Tibial nerve (tissue), 4 donors: Measurements from ENCODE around the gene PPP3CB. TPM values are rescaled to one million over a fixed set of nuclear protein-coding genes. Genes with fewer than 3 reads are reported as not detected.

Source experiments
- DNase-seq, 2 donors: peaks; one replicate each; pipeline ENCODE4 v3.0.0-alpha.2; 2019; ENCODE audit warnings: low spot score in 2 of 2
- H3K27ac ChIP-seq, 4 donors: fragments of 200-600 bp; sonication (generic) in 3 of 4; one replicate each; pipeline ENCODE4 v1.5.1; 2017 to 2019; ENCODE audit warnings: mild to moderate bottlenecking in 1 of 4
- H3K27me3 ChIP-seq, 2 donors: fragments of 200-600 bp; sonication (generic) in 1 of 2; one replicate each; pipeline versions ENCODE4 v1.5.1 to v1.6.0; 2017 to 2019
- H3K36me3 ChIP-seq, 3 donors: fragments of 200-600 bp; sonication (generic); one replicate each; pipeline ENCODE4 v1.5.1; 2018 to 2019
- H3K4me1 ChIP-seq, 4 donors: fragments of 200-600 bp; sonication (generic) in 3 of 4; one replicate each; pipeline ENCODE4 v1.5.1; 2017 to 2019
- H3K4me3 ChIP-seq, 4 donors: fragments of 200-600 bp; sonication (generic) in 3 of 4; one replicate each; pipeline ENCODE4 v1.5.1; 2017 to 2019; ENCODE audit warnings: mild to moderate bottlenecking in 1 of 4, moderate library complexity in 1 of 4
- H3K9me3 ChIP-seq, 4 donors: fragments of 200-600 bp; sonication (generic) in 3 of 4; one replicate each; pipeline ENCODE4 v1.5.1; 2017 to 2019
- CTCF ChIP-seq, 5 experiments: fragments of 200-600 bp in 3 of 5; fragments of 450-650 bp in 2 of 5; sonication (generic) in 3 of 5; IDR thresholded peaks; one replicate each; pipeline ENCODE4 v1.5.1; 2016 to 2019; ENCODE audit warnings: antibody characterized with exemption in 5 of 5, mild to moderate bottlenecking in 3 of 5, moderate library complexity in 2 of 5
- EP300 ChIP-seq, 2 donors: sonication (generic); formaldehyde crosslinking; IDR thresholded peaks; one replicate each; pipeline ENCODE4 v1.6.1; 2017; ENCODE audit warnings: antibody characterized with exemption in 2 of 2, mild to moderate bottlenecking in 1 of 2
- POLR2A ChIP-seq, 2 donors: fragments of 450-650 bp; IDR thresholded peaks; one replicate each; pipeline ENCODE4 v1.6.1; 2017; ENCODE audit warnings: antibody characterized with exemption in 2 of 2, mild to moderate bottlenecking in 2 of 2, moderate library complexity in 2 of 2
- WGBS, 2 donors: methylation state at CpG; one replicate each; pipeline ENCODE4 v1.1.5; 2018; 5-methylcytosine and 5-hydroxymethylcytosine counted together
- total RNA-seq, 4 donors: library from RNA; depleted of rRNA; stranded (reverse); fragments of >200 nt; gene quantifications; one replicate each; pipeline ENCODE4 v1.1.0, GENCODE V29; 2016

PPP3CB gene
- total RNA-seq, 4 donors from 2014 or later = 47.1 to 75.6 (median 68.0) TPM

- TF ChIP-seq CTCF (IDR thresholded peaks at IDR 0.05) (no peak), EP300 (IDR thresholded peaks at IDR 0.05) (no peak), POLR2A (IDR thresholded peaks at IDR 0.05) (no peak)
- Histone ChIP-seq H3K36me3 (peaks cover 0 to 57% (median 5%) of the 10 kb centered on the region in 3 donors), H3K4me3 (no peak overlapping the region), H3K27me3 (no peaks in the 10 kb centered on the region), H3K9me3 (no peaks in the 10 kb centered on the region), H3K27ac (no peak overlapping the region), H3K4me1 (peaks cover 0 to 8% (median 0%) of the 10 kb centered on the region in 4 donors)
- WGBS, 2 donors = 85 to 93% methylated on average over 1 of the region's 1 CpG
- no peak for DNase-seq
Observed at GRCh38 chr10:73439605-73440312, 56.1 kb downstream of the PPP3CB start.

- H3K36me3 ChIP-seq = peaks cover 0 to 58% (median 5%) of the 10 kb centered on the region in 3 donors
- 93 to 97% methylated on average over 1 of the region's 1 CpG for WGBS, 2 donors
- no peak overlapping the region for H3K27ac ChIP-seq
- H3K4me1 ChIP-seq = peaks cover 0 to 8% (median 0%) of the 10 kb centered on the region in 4 donors
- no peaks in the 10 kb centered on the region for H3K9me3 ChIP-seq
- DNase-seq = no peak
- H3K4me3 ChIP-seq = no peak overlapping the region
- TF ChIP-seq POLR2A (IDR thresholded peaks at IDR 0.05) = no peak
- TF ChIP-seq CTCF (IDR thresholded peaks at IDR 0.05) = no peak
- TF ChIP-seq EP300 (IDR thresholded peaks at IDR 0.05) = no peak
- no peaks in the 10 kb centered on the region for H3K27me3 ChIP-seq
Observed at GRCh38 chr10:73439055-73439454, 56.8 kb downstream of the PPP3CB start.

DNA sequence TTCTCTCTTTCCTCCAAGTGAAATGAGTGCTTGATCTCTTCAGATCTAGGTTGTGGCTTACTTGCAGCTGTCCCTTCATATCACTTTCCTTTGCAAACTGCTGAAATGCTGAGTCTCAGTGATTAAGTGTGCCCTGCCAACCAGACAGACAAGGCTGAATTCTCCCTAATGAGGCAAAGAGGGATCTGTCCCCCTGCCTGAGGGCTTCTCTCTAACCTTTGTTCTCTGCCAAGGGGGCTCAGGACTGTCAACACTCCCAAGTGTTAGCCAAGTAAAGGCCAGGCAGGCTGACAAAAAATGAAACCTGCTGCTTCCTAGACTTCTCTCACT is 62.3 kb downstream of the PPP3CB start, which contains the start of gene MSS51:
Gene MSS51, minus strand, starts transcription at position 24 of the 330 bp plus-strand sequence. CDS start 5,277 bp downstream, outside the sequence.
- TF ChIP-seq CTCF (IDR thresholded peaks at IDR 0.05) = no peak
- H3K27me3 ChIP-seq = no peaks in the 10 kb centered on the region
- H3K27ac ChIP-seq = no peak within 1 kb of the TSS
- no peak within 1 kb of the TSS for H3K4me3 ChIP-seq
- H3K4me1 ChIP-seq = no peaks in the 10 kb centered on the region
- no peak for DNase-seq
- peaks cover 0 to 69% (median 5%) of the 10 kb centered on the region in 3 donors for H3K36me3 ChIP-seq
- no peaks in the 10 kb centered on the region for H3K9me3 ChIP-seq

- Histone ChIP-seq H3K36me3 (peaks cover 0 to 71% (median 2%) of the 10 kb centered on the region in 3 donors), H3K4me3 (no peak overlapping the region), H3K27ac (no peak overlapping the region), H3K27me3 (no peaks in the 10 kb centered on the region), H3K4me1 (no peaks in the 10 kb centered on the region), H3K9me3 (no peaks in the 10 kb centered on the region)
- 79 to 81% methylated on average over 2 of the region's 2 CpGs for WGBS, 2 donors
- TF ChIP-seq CTCF (IDR thresholded peaks at IDR 0.05) = no peak
- DNase-seq = no peak
Observed at GRCh38 chr10:73432646-73433537, 62.9 kb downstream of the PPP3CB start.

DNA sequence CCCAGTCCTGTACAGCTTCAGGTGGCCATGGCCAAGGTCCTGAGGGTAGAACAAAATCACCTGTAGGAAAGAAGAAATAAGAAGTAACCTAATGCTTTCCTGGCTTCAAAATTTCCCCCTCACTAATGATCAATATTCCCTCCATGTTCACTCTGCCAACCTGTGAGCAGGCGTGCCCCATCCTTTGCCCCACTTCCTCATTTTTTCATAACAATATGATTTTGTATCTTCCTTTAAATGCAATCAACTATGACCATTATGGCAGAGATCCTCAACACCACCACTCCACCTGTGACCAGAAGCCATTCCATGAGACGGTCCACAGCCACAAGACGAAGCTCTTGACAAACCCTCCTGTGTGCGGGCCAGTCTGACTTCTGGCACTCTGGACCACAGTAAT is 69.5 kb downstream of the PPP3CB start:
- no peak for TF ChIP-seq POLR2A (IDR thresholded peaks at IDR 0.05)
- TF ChIP-seq CTCF (IDR thresholded peaks at IDR 0.05) = no peak
- TF ChIP-seq EP300 (IDR thresholded peaks at IDR 0.05) = no peak
- no peak for DNase-seq
- WGBS, 2 donors = 97 to 98% methylated on average over 4 of the region's 4 CpGs
- Histone ChIP-seq H3K36me3 (peaks cover 0 to 87% (median 9%) of the 10 kb centered on the region in 3 donors), H3K27me3 (no peaks in the 10 kb centered on the region), H3K4me1 (no peaks in the 10 kb centered on the region), H3K4me3 (no peak overlapping the region), H3K9me3 (no peaks in the 10 kb centered on the region), H3K27ac (no peak overlapping the region)
